HL-60 (cell line): ENCODE measurements around the gene GTSE1.

Experiments
- DNase-seq, 2 experiments: peaks; one replicate each; pipeline ENCODE4 v3.0.0-alpha.2; 2010 to 2020; ENCODE audit warnings: low read depth in 1 of 2, low spot score in 1 of 2
- H3K27ac ChIP-seq: fragments of 250-450 bp; sonication (Bioruptor Pico); replicated peaks from 2 replicates; pipeline ENCODE4 v1.5.1; 2020; ENCODE audit warnings: mild to moderate bottlenecking, moderate library complexity
- H3K27me3 ChIP-seq: fragments of 250-450 bp; sonication (Bioruptor Pico); 2 replicates; pipeline ENCODE4 v1.5.1; 2021; ENCODE audit warnings: mild to moderate bottlenecking, moderate library complexity; ENCODE audit not compliant: insufficient read depth, poor library complexity, severe bottlenecking
- H3K4me3 ChIP-seq: replicated peaks from 2 replicates; pipeline ENCODE4 v1.5.1; 2011; ENCODE audit warnings: mild to moderate bottlenecking, control low read depth, low read length; ENCODE audit not compliant: insufficient read depth
- CTCF ChIP-seq: IDR thresholded peaks from one replicate; pipeline ENCODE4 v1.5.1; 2011; ENCODE audit warnings: low read length, control low read depth, inconsistent platforms; ENCODE audit not compliant: insufficient read depth
- GABPA ChIP-seq: IDR thresholded peaks from 2 replicates; pipeline ENCODE4 v1.6.1; 2012; ENCODE audit warnings: low read depth
- POLR2AphosphoS5 ChIP-seq: IDR thresholded peaks from 2 replicates; pipeline ENCODE4 v1.6.1; 2012; ENCODE audit warnings: low read depth
- SPI1 ChIP-seq: IDR thresholded peaks from 2 replicates; pipeline ENCODE4 v1.6.1; 2012; ENCODE audit warnings: low read depth, mild to moderate bottlenecking, borderline replicate concordance
- TF ChIP-seq, protein P1 (sequence below): IDR thresholded peaks from 2 replicates; pipeline ENCODE4 v1.6.1; 2012; ENCODE audit warnings: low read depth; ENCODE audit not compliant: insufficient replicate concordance

GTSE1 gene

GRCh38 chr22:46363611-46364321 lies 67.1 kb downstream of the GTSE1 start:
- no peak for DNase-seq
- Histone ChIP-seq H3K4me3 (no peak overlapping the region), H3K27ac (no peak overlapping the region), H3K27me3 (peaks cover 12% of the 10 kb centered on the region)
- TF ChIP-seq GABPA (no peak), SPI1 (no peak), POLR2AphosphoS5 (no peak), CTCF (no peak)
- TF ChIP-seq, protein P1, sequence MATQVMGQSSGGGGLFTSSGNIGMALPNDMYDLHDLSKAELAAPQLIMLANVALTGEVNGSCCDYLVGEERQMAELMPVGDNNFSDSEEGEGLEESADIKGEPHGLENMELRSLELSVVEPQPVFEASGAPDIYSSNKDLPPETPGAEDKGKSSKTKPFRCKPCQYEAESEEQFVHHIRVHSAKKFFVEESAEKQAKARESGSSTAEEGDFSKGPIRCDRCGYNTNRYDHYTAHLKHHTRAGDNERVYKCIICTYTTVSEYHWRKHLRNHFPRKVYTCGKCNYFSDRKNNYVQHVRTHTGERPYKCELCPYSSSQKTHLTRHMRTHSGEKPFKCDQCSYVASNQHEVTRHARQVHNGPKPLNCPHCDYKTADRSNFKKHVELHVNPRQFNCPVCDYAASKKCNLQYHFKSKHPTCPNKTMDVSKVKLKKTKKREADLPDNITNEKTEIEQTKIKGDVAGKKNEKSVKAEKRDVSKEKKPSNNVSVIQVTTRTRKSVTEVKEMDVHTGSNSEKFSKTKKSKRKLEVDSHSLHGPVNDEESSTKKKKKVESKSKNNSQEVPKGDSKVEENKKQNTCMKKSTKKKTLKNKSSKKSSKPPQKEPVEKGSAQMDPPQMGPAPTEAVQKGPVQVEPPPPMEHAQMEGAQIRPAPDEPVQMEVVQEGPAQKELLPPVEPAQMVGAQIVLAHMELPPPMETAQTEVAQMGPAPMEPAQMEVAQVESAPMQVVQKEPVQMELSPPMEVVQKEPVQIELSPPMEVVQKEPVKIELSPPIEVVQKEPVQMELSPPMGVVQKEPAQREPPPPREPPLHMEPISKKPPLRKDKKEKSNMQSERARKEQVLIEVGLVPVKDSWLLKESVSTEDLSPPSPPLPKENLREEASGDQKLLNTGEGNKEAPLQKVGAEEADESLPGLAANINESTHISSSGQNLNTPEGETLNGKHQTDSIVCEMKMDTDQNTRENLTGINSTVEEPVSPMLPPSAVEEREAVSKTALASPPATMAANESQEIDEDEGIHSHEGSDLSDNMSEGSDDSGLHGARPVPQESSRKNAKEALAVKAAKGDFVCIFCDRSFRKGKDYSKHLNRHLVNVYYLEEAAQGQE = no peak

- TF ChIP-seq, protein P1 = no peak
- H3K27me3 ChIP-seq = peaks cover 12% of the 10 kb centered on the region
- no peak overlapping the region for H3K4me3 ChIP-seq
- H3K27ac ChIP-seq = no peak overlapping the region
- no peak for DNase-seq
These were observed 67.9 kb downstream of the GTSE1 start for GRCh38 chr22:46364341-46365165.

DNA sequence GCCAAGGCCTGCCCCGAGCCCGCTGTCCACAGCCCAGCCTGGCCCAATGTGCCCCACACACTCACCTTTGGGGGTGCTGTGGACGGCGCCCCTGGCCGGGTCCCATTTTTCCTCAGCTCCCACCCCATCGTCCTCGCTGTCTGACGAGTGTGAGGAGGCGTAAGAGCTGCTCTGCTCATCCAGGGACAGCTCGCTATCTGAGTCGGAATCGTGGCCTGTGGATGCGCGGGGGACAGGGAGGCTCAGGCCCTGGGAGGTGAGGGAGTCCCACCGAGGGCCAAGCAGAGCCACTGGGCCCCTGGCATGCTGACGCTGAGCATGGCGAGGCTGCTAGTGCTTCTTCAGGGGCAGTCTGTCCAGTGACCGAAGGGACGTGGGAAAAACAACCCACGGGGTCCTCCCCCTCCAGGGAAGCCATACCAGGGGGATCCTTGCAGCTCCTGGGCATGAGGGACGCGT lies 68.5 kb downstream of the GTSE1 start:
- no peak overlapping the region for H3K4me3 ChIP-seq
- H3K27ac ChIP-seq = no peak overlapping the region
- no peak for TF ChIP-seq POLR2AphosphoS5
- TF ChIP-seq CTCF = no peak
- TF ChIP-seq GABPA = no peak
- no peak for TF ChIP-seq SPI1
- TF ChIP-seq, protein P1 = no peak
- peaks cover 12% of the 10 kb centered on the region for H3K27me3 ChIP-seq
- DNase-seq = no peak
